NCI-H2196 (cell line): ENCODE measurements around the gene RABGAP1L.
"Not testable (repeated sequence)": the region's sequence is repeated elsewhere in the genome, so short reads cannot be mapped to it uniquely, and the experiment has no call there.

ENCODE experiments used
- DNase-seq: peaks from one replicate; lab custom pipeline; 2025; ENCODE audit not compliant: unreplicated experiment; lab: John Stamatoyannopoulos, UW

Gene RABGAP1L

GRCh38 chr1:174652569-174653280 is 493.4 kb downstream of the RABGAP1L start:
- no peak for DNase-seq

GRCh38 chr1:174654560-174654959 is 495.2 kb downstream of the RABGAP1L start:
- DNase-seq = no peak

GRCh38 chr1:174656409-174657059 is 497.2 kb downstream of the RABGAP1L start:
- no peak for DNase-seq

GRCh38 chr1:174657411-174657810 is 498.1 kb downstream of the RABGAP1L start:
- DNase-seq = no peak

GRCh38 chr1:174657893-174658292 is 498.6 kb downstream of the RABGAP1L start:
- no peak for DNase-seq

- DNase-seq = no peak
Measured at GRCh38 chr1:174659823-174660222, 500.5 kb downstream of the RABGAP1L start.

- DNase-seq = no peak
Measured at GRCh38 chr1:174660476-174660875, 501.2 kb downstream of the RABGAP1L start.

- DNase-seq = no peak
Measured at GRCh38 chr1:174663358-174663757, 504.0 kb downstream of the RABGAP1L start.

- no peak for DNase-seq
Measured at GRCh38 chr1:174666248-174666647, 506.9 kb downstream of the RABGAP1L start.

GRCh38 chr1:174671826-174672225 is 512.5 kb downstream of the RABGAP1L start:
- DNase-seq = no peak

GRCh38 chr1:174676856-174677255 is 517.5 kb downstream of the RABGAP1L start:
- DNase-seq = no peak

GRCh38 chr1:174678657-174679056 is 519.3 kb downstream of the RABGAP1L start:
- DNase-seq = no peak

GRCh38 chr1:174680101-174680500 is 520.8 kb downstream of the RABGAP1L start:
- DNase-seq = no peak

- DNase-seq = no peak
Measured at GRCh38 chr1:174682419-174683008, 523.2 kb downstream of the RABGAP1L start.

- DNase-seq = no peak
Measured at GRCh38 chr1:174686213-174686612, 526.9 kb downstream of the RABGAP1L start.

GRCh38 chr1:174689524-174689923 is 530.2 kb downstream of the RABGAP1L start:
- DNase-seq = no peak

- no peak for DNase-seq
Measured at GRCh38 chr1:174690266-174690665, 530.9 kb downstream of the RABGAP1L start.

GRCh38 chr1:174692313-174692712 is 533.0 kb downstream of the RABGAP1L start:
- DNase-seq = no peak

- DNase-seq = no peak
Measured at GRCh38 chr1:174693085-174693484, 533.8 kb downstream of the RABGAP1L start.

- not testable (repeated sequence) for DNase-seq
Measured at GRCh38 chr1:174693539-174693938, 534.2 kb downstream of the RABGAP1L start.

GRCh38 chr1:174696026-174696821 is 536.9 kb downstream of the RABGAP1L start:
- no peak for DNase-seq
